H1 (cell line): ENCODE data around the gene ZNF423.

ENCODE experiments used
- BCL11A ChIP-seq, 2 experiments: IDR thresholded peaks; one replicate each; pipeline ENCODE4 v1.6.1; 2011; ENCODE audit warnings: low read depth in 2 of 2, low read length in 2 of 2, mild to moderate bottlenecking in 2 of 2
- EP300 ChIP-seq, 2 experiments: IDR thresholded peaks; 1 replicate in 1 of 2; 2 replicates in 1 of 2; pipeline ENCODE4 v1.6.1; 2011 to 2012; ENCODE audit warnings: low read depth in 2 of 2, low read length in 2 of 2, mild to moderate bottlenecking in 2 of 2, borderline replicate concordance in 1 of 2, inconsistent platforms in 1 of 2, moderate library complexity in 1 of 2
- EZH2 ChIP-seq: fragments of 200-600 bp; sonication (generic); IDR thresholded peaks from 2 replicates; pipeline ENCODE4 v1.7.1; 2012; ENCODE audit warnings: low read depth, mild to moderate bottlenecking, moderate library complexity, low read length, inconsistent platforms; ENCODE audit not compliant: severe bottlenecking
- POLR2A ChIP-seq, 2 experiments: IDR thresholded peaks; 1 replicate in 1 of 2; 2 replicates in 1 of 2; pipeline ENCODE4 v1.6.1; 2011; ENCODE audit warnings: low read depth in 2 of 2, low read length in 2 of 2, mild to moderate bottlenecking in 2 of 2; ENCODE audit errors: control extremely low read depth in 1 of 2
- TAF1 ChIP-seq: IDR thresholded peaks from 2 replicates; pipeline ENCODE4 v1.6.1; 2011; ENCODE audit warnings: mild to moderate bottlenecking, low read depth, low read length
- TBP ChIP-seq: IDR thresholded peaks from 2 replicates; pipeline ENCODE4 v1.6.1; 2011; ENCODE audit warnings: low read depth, low read length, improper control_type of control experiment
- TEAD4 ChIP-seq: IDR thresholded peaks from 2 replicates; pipeline ENCODE4 v1.6.1; 2012; ENCODE audit warnings: low read depth, low read length, inconsistent platforms, mixed read lengths
- ZNF274 ChIP-seq: IDR thresholded peaks from 2 replicates; pipeline ENCODE4 v1.7.0; 2012; ENCODE audit warnings: low read length, borderline replicate concordance; ENCODE audit errors: extremely low read depth
- TF ChIP-seq, protein P1 (sequence below), 3 experiments: IDR thresholded peaks; 1 replicate in 2 of 3; 2 replicates in 1 of 3; pipeline versions ENCODE4 v1.5.1 to v1.6.1; 2011; ENCODE audit warnings: low read length in 3 of 3, mild to moderate bottlenecking in 3 of 3, inconsistent platforms in 2 of 3, low read depth in 1 of 3, moderate library complexity in 1 of 3; ENCODE audit not compliant: insufficient read depth in 1 of 3; ENCODE audit errors: control extremely low read depth in 1 of 3
- TF ChIP-seq, protein P2 (sequence below): IDR thresholded peaks from 2 replicates; pipeline ENCODE4 v1.6.1; 2012; ENCODE audit warnings: inconsistent platforms
- TF ChIP-seq, protein P3 (sequence below): IDR thresholded peaks from 2 replicates; pipeline ENCODE4 v1.6.1; 2012; ENCODE audit warnings: low read length, inconsistent platforms
- TF ChIP-seq, protein P4 (sequence below): IDR thresholded peaks from 2 replicates; pipeline ENCODE4 v1.6.1; 2011; ENCODE audit warnings: low read length, improper control_type of control experiment

DNA sequence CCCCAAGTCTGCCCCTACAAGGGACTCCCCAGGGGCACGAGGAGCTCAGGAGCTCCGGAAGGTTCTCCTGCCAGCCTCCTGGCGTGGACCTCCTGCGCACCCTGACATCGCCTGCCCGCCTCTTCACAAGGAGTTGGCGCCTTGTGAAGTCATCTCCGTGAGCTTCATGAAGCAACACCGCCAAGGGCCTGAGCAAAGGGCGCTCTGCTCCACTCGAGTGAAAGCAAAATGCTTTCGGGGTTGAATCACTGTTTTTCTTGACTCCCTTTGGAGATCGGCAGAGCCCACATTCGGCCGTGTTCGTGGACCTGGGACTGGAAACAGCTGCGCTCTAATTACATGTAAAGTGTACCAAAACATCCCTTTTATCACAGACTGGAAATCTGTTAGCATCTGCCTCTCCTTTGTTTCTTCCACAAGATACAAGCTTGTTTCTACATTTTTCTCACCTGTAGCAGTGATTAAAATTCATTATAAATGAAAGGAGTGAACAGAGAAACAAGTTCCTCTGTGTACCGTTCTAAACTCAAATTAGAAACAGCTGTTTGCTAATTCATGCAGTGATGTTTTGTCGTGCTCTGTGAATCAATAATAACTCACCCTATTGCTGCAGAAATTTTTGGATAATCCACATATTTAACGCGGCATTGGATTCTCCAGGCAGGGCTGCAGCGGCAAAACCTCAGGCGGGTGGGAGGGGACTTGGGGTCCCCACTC, 203.3 kb downstream of the ZNF423 start:
- TF ChIP-seq, protein P1, sequence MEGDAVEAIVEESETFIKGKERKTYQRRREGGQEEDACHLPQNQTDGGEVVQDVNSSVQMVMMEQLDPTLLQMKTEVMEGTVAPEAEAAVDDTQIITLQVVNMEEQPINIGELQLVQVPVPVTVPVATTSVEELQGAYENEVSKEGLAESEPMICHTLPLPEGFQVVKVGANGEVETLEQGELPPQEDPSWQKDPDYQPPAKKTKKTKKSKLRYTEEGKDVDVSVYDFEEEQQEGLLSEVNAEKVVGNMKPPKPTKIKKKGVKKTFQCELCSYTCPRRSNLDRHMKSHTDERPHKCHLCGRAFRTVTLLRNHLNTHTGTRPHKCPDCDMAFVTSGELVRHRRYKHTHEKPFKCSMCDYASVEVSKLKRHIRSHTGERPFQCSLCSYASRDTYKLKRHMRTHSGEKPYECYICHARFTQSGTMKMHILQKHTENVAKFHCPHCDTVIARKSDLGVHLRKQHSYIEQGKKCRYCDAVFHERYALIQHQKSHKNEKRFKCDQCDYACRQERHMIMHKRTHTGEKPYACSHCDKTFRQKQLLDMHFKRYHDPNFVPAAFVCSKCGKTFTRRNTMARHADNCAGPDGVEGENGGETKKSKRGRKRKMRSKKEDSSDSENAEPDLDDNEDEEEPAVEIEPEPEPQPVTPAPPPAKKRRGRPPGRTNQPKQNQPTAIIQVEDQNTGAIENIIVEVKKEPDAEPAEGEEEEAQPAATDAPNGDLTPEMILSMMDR (IDR thresholded peaks at IDR 0.05; ENCODE audit: control extremely low read depth in 1 of 3, insufficient read depth in 1 of 3, low read depth in 1 of 3, low read length in 3 of 3) = no peak
- TF ChIP-seq, protein P2, sequence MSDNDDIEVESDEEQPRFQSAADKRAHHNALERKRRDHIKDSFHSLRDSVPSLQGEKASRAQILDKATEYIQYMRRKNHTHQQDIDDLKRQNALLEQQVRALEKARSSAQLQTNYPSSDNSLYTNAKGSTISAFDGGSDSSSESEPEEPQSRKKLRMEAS = no peak
- TF ChIP-seq ZNF274 (no peak), EZH2 (no peak), POLR2A (IDR thresholded peaks at IDR 0.05; ENCODE audit: control extremely low read depth in 1 of 2, low read depth in 2 of 2, low read length in 2 of 2) (no peak), TAF1 (no peak), TEAD4 (no peak), BCL11A (IDR thresholded peaks at IDR 0.05; ENCODE audit: low read depth in 2 of 2, low read length in 2 of 2) (no peak), EP300 (IDR thresholded peaks at IDR 0.05; ENCODE audit: borderline replicate concordance in 1 of 2, low read depth in 2 of 2, low read length in 2 of 2) (no peak), TBP (no peak)
- TF ChIP-seq, protein P3, sequence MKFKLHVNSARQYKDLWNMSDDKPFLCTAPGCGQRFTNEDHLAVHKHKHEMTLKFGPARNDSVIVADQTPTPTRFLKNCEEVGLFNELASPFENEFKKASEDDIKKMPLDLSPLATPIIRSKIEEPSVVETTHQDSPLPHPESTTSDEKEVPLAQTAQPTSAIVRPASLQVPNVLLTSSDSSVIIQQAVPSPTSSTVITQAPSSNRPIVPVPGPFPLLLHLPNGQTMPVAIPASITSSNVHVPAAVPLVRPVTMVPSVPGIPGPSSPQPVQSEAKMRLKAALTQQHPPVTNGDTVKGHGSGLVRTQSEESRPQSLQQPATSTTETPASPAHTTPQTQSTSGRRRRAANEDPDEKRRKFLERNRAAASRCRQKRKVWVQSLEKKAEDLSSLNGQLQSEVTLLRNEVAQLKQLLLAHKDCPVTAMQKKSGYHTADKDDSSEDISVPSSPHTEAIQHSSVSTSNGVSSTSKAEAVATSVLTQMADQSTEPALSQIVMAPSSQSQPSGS = no peak
- TF ChIP-seq, protein P4, sequence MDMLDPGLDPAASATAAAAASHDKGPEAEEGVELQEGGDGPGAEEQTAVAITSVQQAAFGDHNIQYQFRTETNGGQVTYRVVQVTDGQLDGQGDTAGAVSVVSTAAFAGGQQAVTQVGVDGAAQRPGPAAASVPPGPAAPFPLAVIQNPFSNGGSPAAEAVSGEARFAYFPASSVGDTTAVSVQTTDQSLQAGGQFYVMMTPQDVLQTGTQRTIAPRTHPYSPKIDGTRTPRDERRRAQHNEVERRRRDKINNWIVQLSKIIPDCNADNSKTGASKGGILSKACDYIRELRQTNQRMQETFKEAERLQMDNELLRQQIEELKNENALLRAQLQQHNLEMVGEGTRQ = no peak
